Measurements from ENCODE around the gene DRAM2. TPM values are rescaled to one million over a fixed set of nuclear protein-coding genes. Genes with fewer than 3 reads are reported as not detected.

DRAM2 gene
- 43.1 and 70.1 TPM in 2 replicates for total RNA-seq

DNA sequence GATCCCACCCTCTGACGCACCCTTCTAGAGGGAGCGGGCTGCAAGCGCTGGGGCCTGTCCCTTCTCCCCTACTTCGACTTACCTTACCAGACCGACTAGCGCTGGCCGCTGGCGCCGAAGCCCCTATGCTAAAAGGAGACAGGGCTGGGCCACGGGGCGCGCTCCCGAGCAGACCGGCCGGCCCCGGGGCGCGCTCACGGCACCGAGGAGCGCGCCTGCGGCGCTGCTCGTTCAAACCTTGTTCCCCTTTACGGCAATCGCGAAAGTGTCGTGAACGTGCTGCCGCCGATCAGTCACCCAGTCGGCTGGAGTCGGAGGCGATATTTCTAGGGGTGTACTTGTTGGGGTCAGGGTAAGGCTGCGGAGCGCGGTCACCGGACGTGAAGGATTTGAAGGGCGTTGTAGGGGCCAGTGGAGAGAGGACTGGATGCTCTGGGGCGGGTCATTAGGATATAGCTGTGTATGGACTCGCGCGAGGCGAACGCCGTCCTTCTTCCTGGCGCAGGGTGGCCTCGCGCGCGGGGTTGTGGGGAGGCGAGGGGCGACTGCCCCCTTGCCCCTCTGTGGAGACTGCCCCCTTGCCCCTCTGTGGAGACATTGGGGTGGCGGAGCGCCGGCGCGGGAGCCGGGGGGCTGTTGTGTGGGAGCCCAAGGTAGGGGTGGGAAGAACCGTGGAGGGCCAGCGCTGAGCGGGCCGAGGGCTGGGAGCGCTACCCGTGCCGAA, at the start of gene DRAM2, which contains the start of gene CEPT1:
Gene DRAM2 (minus strand): TSS at position 138 of the 724 bp plus-strand sequence. CDS start 8,539 bp downstream, outside the sequence.
Gene CEPT1 (plus strand): TSS at position 268 of the 724 bp plus-strand sequence. CDS start 7,492 bp downstream, outside the sequence.
- DNase-seq, result peak; percentile 97

DNA sequence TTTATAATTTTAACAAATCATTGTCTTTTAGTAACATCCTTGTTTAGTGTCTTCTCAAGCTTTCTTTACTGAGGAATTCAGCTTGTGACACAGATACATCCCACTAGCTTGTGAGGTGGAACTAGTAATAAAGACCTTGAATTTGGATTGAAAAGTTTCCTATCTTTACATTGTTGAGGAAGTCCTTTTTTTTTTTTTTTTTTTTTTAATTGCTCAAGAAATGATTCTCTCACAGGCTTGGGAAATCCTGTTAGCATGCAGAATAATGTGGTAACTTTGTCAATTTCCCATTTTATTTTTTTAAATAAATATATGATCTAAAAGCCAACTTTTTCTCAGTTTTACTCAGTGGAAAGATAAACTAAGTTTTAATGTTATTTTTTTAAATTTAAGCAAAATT, 44.8 kb upstream of the DRAM2 start:
- no peak for DNase-seq

DNA sequence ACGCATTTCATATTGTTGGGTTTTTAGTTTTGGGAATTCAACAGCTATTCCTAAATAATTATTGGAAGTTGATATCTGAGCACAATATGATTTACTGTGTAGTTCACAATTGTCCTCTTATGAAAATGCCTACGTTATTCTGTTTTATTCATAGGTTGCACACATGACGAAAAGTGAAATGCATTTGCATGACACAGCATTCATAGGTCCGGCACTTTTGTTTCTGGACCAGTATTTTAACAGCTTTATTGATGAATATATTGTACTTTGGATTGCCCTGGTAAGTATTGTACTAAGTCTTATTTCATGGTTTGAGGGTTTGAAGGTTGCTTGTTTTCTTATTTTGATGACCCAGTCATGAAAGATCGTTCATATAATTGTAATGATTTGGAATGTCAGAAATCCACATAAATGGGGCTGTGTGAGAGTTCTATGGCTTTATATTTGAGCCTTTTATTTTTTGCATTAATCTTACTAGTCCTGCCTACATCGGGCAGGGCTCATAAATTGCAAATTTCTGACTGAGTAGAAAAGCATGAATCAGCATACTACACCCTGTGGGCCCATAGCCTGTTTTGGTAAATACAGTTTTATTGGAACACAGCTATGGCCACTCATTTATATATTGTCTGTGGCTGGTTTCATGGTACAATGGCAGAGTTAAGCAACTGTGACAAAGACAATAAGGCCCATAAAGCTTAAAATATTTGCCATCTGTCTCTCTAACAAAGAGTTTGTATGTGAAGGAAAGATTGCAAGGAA, 43.6 kb upstream of the DRAM2 start:
- DNase-seq, result no peak

DNA sequence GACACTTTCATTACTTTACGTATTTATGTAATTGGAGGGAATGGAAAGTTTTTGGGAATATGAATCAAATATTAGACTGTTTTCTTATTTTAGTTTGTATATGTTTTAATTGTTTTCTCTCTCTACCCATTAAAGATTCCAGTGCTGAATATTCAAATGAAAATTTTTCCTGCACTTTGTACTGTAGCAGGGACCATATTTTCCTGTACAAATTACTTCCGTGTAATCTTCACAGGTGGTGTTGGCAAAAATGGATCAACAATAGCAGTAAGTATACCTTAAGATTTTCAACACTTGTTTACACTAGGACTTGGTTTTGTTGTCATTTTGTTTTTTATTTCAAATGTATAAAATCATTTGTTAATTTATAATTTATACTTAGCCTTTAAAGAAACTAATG, 42.2 kb upstream of the DRAM2 start:
- DNase-seq, result no peak

DNA sequence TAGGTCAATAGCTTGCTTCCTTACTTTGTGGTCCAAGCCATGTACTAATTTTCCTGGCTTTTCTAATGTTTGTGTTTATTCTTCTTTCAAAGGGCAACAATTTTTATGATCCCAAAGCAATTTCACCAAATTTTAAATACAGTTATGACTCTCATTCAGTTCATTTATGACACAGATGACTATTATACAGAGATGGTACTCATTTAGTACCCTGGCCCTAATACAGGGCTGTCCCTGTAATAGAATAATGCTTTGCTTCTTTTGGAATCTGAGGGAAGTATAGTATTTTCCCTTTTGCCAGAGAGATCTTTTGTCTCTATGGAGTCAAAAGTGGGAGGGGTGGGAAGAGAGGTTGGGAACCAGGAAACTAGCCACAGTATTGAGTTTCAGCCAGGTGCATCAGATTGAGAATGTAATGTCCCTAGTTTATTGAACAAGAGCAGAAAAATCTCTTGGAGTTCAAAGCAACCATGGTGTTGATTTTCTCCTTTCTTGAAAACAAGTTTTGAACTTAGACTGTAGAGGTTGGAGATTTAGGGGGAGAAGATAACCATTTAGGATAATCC, 40.2 kb upstream of the DRAM2 start:
- DNase-seq, result no peak

DNA sequence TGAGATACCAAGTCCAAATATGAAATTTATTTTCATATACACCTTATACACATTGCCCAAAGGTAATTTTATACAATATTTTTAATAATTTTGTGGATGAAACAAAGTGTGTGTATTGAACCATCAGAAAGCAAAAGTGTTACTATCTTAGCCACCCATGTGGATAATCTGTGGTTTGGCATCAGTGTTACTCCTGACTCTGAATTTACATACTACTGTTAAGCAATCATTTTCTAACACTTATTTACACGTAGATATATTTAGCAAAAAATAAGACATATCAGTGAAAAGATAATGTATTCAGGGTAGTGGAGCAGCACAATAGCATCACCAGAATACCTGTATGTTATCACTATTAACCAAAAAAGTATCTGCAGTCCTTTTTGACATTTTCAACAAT, 36.8 kb upstream of the DRAM2 start:
- no peak for DNase-seq

DNA sequence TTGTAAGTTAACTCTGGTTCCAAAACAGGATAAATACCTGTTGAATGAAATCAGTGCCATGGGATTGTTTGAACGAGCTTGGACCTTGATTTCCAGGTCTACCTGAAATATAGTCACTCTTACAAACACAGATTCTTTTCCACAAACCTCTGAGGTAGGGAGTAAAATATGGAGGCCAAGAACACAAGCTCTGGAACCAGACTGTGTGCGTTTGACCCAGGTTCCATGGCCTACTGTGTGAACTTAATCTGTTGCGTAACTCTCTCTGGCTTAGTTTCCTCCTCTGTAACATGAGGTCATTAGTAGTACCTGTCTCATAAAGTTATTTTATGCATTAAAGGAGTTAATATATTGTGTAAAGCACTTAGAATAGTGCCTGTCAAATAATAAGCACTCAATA, 35.5 kb upstream of the DRAM2 start:
- DNase-seq, result no peak

DNA sequence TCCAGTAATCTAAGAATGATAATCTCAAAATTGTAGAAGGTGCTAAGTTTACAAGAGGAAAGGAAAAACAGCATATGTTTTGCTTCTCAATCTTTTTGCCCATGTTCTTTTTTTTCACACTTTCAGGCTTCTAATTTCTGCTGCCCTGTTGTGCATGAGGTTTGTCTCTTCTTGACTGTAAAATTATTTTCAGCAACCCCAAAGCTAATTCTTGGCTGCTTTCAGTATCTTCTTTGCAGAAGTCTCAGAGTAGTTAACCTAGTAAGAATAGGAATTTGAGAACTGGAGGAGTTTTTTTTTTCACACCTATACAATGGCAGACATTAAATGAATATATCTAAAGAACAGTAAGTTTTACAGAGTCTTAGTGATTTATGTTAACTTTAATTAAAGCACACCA, 34.2 kb upstream of the DRAM2 start:
- no peak for DNase-seq

DNA sequence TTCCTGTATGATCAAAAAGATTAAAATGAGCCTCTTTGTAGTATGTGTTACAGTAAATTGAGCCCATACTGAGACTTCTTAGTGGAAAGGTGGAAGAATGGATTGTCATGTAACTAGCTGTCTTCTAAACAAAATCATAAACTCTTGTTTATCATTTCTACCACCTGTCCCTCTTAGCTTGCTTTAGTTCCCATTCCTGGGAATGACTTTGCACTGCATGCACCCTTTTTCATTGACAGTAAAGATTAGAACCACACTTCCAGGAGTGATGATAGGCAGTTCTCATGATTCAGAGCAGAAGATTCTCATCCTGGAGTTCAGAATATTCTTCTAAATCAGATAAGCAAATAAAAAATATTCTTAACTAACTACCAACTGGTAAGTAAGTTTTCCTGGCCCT, 32.6 kb upstream of the DRAM2 start:
- no peak for DNase-seq

DNA sequence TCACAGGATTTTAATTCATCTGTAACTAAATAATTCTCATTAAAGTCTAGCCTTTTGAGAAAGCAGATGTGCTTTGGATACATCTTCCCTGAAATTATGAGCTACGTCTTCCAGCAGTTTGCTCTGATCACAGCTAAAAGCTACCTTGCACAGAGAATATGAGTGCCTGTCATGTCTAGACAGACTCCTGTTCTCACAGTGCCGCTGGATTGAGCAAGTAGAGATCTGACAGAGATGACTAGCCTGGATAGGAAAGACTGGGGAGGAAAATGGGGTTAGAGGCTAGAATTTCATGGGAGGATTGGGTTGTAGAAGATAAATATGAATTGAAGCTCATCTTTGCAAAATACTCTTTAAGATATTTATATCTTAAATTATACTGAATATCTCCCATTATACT, 24.3 kb upstream of the DRAM2 start:
- DNase-seq, result no peak

DNA sequence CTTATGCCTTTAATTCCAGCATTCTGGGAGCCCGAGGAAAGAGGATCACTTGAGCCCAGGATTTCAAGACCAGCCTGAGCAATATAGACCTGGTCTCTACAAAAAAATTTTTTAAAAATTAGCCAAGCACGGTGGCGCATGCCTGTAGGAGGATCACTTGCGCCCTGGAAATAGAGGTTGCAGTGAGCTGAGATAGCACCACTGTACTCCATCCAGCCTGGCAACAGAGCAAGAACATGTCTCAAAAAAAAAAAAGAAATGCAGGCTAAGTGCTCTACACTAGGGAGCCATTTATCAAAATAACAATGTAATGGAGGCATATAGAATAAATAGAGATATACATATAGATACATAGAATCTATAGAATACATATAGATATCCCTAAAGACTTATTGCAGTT, 23.5 kb upstream of the DRAM2 start:
- no peak for DNase-seq

DNA sequence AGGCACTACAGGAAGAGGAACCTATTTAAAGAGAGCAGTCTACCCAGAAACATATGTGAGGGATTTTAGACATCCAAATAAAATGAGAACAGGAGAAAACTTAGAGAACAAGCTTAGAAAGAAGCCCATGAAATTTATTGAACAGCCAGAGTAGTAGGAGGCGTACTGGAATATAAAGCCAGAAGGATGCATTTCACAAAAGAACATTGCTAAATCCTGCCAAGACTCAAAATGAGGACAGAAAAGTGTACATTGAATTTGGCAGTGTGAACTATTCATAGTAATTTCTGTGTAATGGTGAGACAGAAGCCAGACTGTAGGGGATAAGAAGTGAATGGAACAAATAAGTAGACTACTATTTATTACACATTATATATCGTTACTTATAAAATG, 22.6 kb upstream of the DRAM2 start:
- DNase-seq, result no peak

DNA sequence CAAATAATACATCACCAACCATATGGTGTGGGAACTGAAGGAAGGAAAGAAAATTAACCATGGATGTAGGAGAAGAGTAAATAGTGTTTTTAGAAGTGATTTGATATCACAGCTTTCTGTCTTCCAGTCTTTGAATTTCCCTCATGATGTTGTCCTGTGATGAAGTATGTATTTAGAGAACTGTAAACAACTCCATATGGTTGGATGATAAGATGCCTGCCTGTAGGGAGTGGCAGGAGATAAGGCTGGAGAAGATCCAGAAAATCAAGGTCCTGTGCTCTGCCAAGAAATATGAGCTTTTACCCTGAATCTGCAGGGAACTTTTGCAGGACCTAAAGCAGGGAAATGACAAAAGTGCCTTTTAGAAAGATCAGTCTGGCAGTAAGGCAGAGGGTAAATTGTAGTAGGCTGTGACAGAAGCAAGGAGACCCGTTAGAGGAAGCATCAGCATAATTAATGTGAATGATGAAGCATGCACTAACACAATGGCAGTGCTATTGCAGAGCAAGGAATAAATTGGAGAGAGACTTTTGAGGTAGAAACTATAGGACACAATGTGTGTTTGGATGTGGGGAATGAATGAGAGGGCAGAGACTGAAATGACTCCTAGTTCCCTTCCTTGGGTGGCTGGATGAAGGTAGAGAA, 22.1 kb upstream of the DRAM2 start:
- DNase-seq, result no peak

DNA sequence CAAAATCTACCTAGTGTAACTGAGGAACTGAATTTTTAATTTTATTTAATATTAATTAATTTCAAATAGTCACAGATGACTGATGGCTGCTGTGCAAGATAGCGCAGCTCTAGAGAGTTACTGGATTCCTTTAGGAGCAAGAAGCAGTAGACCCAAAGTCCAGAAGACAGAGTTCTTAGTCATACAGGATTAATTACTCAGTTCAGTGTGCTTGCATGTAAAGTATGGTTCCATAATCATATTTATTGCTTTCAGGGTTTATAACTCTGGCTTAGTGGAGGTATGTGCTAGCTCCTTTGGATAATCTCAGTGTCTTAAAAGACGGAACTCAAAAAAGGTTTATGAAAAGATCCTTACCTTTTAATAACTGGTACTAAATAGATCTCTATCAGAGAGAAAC, 17.5 kb upstream of the DRAM2 start:
- DNase-seq, result no peak

DNA sequence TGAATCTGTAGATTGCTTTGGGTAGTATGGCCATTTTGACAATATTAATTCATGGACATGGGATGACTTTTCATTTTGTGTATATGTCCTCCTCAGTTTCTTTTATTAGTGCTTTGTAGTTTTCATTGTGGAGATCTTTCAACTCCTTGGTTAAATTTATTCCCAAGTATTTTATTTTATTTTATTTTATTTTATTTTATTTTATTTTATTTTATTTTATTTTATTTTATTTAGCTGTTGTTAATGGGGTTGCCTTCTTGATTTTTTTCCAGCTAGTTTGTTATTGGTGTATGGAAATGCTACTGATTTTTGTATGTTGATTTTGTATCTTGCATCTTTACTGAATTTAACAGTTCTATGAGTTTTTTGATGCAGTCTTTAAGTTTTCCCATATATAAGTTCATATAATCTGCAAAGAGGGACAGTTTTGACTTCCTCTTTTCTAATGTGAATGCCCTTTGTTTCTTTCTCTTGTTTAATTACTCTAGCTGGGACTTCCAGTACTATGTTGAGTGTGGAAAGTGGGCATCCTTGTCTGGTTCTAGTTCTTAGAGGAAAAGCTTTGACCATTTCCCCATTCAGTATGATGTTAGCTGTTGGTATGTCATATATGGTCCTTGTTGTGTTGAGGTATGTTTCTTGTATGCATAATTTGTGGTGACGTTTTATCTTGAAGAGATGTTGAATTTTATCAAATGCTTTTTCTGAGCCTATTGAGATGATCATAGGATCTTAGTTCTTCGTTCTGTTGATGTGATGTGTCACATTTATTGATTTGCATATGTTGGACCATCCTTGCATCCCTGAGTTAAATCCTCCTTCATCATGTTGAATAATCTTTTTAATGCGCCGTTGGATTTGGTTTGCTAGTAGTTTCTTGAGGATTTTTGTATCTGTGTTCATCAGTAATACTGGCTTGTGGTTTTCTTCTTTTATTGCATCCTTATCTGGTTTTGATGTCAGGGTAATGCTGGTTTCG, 14.4 kb upstream of the DRAM2 start:
- no peak for DNase-seq

DNA sequence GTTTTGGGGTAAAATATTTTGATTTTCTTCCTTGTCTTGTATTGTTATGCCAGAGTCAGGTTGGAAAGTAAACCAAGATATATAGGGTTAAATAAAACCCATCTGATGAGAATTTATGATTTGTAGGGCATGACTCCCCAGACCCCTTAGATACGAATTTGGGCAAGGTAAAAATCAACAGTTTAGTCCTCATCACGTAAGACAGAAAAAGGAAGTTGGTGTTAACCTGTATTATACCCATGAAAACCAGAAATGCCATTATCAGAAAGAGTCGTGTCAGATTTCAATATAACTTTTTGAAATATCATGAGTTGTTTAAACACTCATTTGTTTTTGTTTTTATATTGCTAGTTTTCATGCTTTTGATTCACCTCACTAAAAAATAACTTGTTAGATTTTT, 11.9 kb upstream of the DRAM2 start:
- DNase-seq, result no peak

DNA sequence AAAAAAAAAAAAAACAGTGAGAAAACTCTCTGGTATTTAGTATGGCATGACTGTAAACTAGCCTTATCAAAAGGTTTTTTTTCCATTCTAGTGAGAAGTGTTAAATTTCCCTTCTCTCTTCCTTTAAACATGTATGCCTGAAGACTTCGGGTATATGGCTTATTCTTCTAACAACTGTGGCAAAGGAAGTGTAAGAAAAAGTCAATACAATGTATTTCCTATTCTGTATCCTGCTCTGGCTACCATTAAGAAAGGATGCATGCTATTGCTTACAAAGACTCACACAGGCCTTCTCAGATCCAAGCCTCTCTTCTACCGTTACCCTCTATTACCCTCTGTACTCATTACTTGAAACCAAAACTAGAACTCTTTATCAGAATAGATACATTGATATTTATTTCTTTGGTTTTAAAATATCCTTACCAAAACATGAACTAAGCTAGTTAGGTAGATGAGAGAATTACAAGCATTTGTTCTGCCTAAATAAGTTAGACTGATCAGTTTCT, 8.5 kb upstream of the DRAM2 start:
- peak; percentile 65 for DNase-seq

DNA sequence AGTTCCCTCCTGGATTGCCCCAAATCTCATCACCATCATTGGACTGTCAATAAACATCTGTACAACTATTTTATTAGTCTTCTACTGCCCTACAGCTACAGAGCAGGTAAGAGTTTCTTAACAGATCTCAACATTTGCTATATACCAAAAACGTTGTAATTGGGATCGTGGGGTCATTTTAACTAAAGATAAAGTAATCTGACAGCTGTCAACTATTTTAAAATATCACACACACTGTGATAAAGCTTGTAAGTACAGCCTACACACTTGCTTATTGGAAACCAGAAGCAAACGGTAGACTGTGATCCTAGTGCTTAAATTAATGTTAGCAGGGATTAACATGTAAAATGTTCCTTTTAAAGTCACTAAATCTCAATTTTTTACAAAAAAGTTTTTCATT, 8.1 kb upstream of the DRAM2 start:
- DNase-seq, result no peak

DNA sequence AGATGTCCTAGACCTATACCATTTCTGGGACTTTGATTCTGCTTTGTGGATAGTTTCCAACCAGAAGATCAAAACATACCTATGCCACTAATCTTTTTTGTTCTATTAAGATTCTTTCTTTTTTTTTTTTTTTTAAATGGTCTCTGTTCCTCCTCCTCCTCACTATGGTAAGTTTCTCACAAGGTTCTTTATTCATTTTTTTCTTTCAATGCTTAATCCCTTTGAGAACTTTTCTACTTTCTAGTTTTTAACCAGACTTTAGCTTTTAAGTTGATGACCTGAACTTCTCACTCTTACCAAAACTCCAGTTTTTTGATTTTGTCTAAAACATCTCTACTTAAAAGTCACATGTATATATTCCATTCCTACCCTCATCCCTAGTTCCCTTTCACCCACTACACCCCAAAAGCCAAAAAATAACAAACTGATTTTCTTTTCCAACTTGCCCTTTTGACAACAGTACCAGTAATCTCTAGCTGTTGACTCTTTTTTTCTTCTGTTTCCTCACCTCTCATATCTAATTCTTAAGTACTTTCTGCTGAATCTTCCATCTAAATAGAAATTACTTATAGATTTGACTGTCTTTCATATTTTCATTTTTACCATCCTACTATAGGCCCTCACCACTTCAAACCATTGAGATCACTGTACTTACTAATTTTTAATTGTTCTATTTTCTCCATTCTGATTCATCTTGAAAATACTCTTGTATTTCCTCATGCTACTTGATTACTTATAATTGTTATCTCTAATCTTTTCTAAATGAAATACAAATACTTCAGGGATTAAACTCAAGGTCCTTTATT, 6.3 kb upstream of the DRAM2 start:
- no peak for DNase-seq

DNA sequence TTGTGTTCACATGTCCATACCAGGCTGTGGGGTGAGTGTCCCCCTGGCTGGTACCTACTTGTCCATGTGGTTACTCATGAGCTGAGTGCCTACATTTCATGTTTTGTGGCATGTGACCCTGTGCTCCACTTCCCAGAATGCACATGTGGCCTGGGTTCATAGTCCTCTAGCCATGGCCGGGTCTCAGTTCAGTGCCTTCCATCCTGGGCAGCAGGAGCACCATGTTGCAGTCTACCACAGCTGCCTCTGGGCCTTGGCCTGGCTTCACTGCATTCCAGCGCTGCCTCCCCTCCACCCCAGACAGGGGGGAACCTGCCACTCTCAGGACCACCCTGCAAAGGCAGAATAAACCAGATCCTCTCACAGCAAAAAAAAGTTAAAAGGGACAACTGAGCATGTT, 5.6 kb upstream of the DRAM2 start:
- DNase-seq, result no peak

DNA sequence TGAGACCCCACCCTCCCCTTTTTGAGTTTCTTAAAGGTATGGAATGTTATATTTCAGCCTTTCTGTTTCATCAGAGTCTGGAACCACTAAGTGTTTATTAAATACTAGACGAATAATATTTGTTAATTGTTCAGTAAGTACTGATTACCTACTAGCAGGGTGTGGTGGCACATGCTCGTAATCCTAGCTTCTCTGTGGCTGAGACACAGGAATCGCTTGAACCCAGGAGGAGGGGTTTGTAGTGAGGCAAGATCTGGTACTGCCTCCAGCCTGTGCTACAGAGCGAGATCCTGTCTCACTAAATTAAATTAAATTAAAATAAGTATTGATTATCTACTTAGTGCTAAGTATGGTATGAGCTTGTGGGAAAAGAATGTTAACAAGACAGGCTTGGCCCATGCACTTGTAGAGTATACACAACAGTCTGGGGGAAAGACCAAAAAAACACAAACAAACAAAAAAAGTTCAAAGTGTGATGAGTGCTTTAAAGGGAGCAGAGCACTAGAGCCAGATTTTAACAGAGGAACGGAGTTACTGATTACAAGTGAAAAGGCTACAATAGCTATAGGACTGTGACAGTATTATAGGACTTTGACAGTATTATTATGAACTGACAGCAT, 2.6 kb upstream of the DRAM2 start:
- no peak for DNase-seq

Measured in dermis blood vessel endothelial cell (primary cell).